Mesendoderm (in vitro differentiated cells): ENCODE data around the gene LMF1.

Experiments used
- DNase-seq: peaks from one replicate; pipeline ENCODE4 v3.0.0; 2013
- H2AK5ac ChIP-seq: 2 replicates; pipeline ENCODE4 v1.6.1; 2013; ENCODE audit warnings: low read length, inconsistent platforms
- H2BK120ac ChIP-seq: 2 replicates; pipeline ENCODE4 v1.6.1; 2013; ENCODE audit warnings: low read depth, mild to moderate bottlenecking, low read length, moderate library complexity, mixed read lengths
- H2BK15ac ChIP-seq: replicated peaks from 2 replicates; pipeline ENCODE4 v1.6.1; 2013; ENCODE audit warnings: low read depth, mild to moderate bottlenecking, moderate library complexity
- H2BK5ac ChIP-seq: 2 replicates; pipeline ENCODE4 v1.6.1; 2013; ENCODE audit warnings: low read length, inconsistent platforms
- H3K18ac ChIP-seq: 2 replicates; pipeline ENCODE4 v1.6.1; 2013; ENCODE audit warnings: mild to moderate bottlenecking, low read length, mixed read lengths
- H3K23ac ChIP-seq: one replicate; pipeline ENCODE4 v1.6.1; 2013; ENCODE audit warnings: low read length
- H3K27ac ChIP-seq: 2 replicates; pipeline ENCODE4 v1.5.1; 2013; ENCODE audit warnings: low read depth, mild to moderate bottlenecking, inconsistent platforms, low read length, moderate library complexity
- H3K27me3 ChIP-seq: 2 replicates; pipeline ENCODE4 v1.6.1; 2013; ENCODE audit warnings: low read length, control low read depth, mild to moderate bottlenecking, inconsistent platforms; ENCODE audit not compliant: insufficient read depth, poor library complexity
- H3K36me3 ChIP-seq: 2 replicates; pipeline ENCODE4 v1.6.1; 2013; ENCODE audit warnings: low read length, inconsistent platforms; ENCODE audit not compliant: control insufficient read depth, insufficient read depth
- H3K4ac ChIP-seq: one replicate; pipeline ENCODE4 v1.6.1; 2013; ENCODE audit warnings: low read depth, mild to moderate bottlenecking, low read length, moderate library complexity
- H3K4me1 ChIP-seq: 2 replicates; pipeline ENCODE4 v1.6.1; 2013; ENCODE audit warnings: low read depth, low read length, inconsistent platforms; ENCODE audit not compliant: control insufficient read depth
- H3K4me2 ChIP-seq: 2 replicates; pipeline ENCODE4 v1.6.1; 2013; ENCODE audit warnings: low read length
- H3K4me3 ChIP-seq: 2 replicates; pipeline ENCODE4 v1.5.1; 2013; ENCODE audit warnings: mild to moderate bottlenecking, low read length
- H3K56ac ChIP-seq: one replicate; pipeline ENCODE4 v1.6.1; 2013; ENCODE audit warnings: low read length
- H3K79me1 ChIP-seq: 2 replicates; pipeline ENCODE4 v1.6.1; 2013; ENCODE audit warnings: low read length, inconsistent platforms
- H3K79me2 ChIP-seq: 2 replicates; pipeline ENCODE4 v1.6.1; 2013; ENCODE audit warnings: mild to moderate bottlenecking, low read length; ENCODE audit not compliant: control insufficient read depth, insufficient read depth
- H3K9ac ChIP-seq: 2 replicates; pipeline ENCODE4 v1.6.1; 2013; ENCODE audit warnings: low read length, inconsistent platforms
- H4K5ac ChIP-seq: one replicate; pipeline ENCODE4 v1.6.1; 2013; ENCODE audit warnings: low read length
- H4K8ac ChIP-seq: one replicate; pipeline ENCODE4 v1.6.1; 2013; ENCODE audit warnings: low read depth, mild to moderate bottlenecking, control low read depth, low read length, moderate library complexity
- WGBS: extraction: QIAGEN DNeasy Blood & Tissue Kit; methylation state at CpG from one replicate; pipeline ENCODE4 v1.1.7; 2013; ENCODE audit warnings: low lambda C conversion rate, missing lambda C conversion rate; ENCODE audit not compliant: insufficient coverage; ENCODE audit errors: extremely low coverage; 5-methylcytosine and 5-hydroxymethylcytosine counted together

Gene LMF1

GRCh38 chr16:897200-897543 lies 73.6 kb downstream of the LMF1 start:
- H3K9ac ChIP-seq: no peak overlapping the region
- no peaks in the 10 kb centered on the region for H3K36me3 ChIP-seq
- no peak overlapping the region for H2BK15ac ChIP-seq
- H3K27me3 ChIP-seq: no peaks in the 10 kb centered on the region
- no peaks in the 10 kb centered on the region for H3K79me2 ChIP-seq
- H3K23ac ChIP-seq: no peak overlapping the region
- H3K4ac ChIP-seq: no peak overlapping the region
- H3K4me3 ChIP-seq: no peak overlapping the region
- no peak overlapping the region for H2BK120ac ChIP-seq
- no peak overlapping the region for H4K5ac ChIP-seq
- H3K4me2 ChIP-seq: no peak overlapping the region
- no peak overlapping the region for H3K56ac ChIP-seq
- H3K27ac ChIP-seq: no peak overlapping the region
- H3K4me1 ChIP-seq: no peaks in the 10 kb centered on the region
- no peak overlapping the region for H2BK5ac ChIP-seq
- DNase-seq: no peak
- H3K18ac ChIP-seq: no peak overlapping the region
- no peak overlapping the region for H2AK5ac ChIP-seq
- no CpG with 5 or more reads among the region's 18 CpGs for WGBS
- H3K79me1 ChIP-seq: no peaks in the 10 kb centered on the region
- H4K8ac ChIP-seq: no peak overlapping the region

GRCh38 chr16:896261-897199 lies 74.3 kb downstream of the LMF1 start:
- no peaks in the 10 kb centered on the region for H3K4me1 ChIP-seq
- no peak overlapping the region for H2BK120ac ChIP-seq
- H3K9ac ChIP-seq: no peak overlapping the region
- no peak overlapping the region for H4K8ac ChIP-seq
- WGBS: no CpG with 5 or more reads among the region's 33 CpGs
- H3K79me2 ChIP-seq: no peaks in the 10 kb centered on the region
- H2BK5ac ChIP-seq: no peak overlapping the region
- H3K56ac ChIP-seq: no peak overlapping the region
- no peak overlapping the region for H3K18ac ChIP-seq
- DNase-seq: no peak
- no peak overlapping the region for H2BK15ac ChIP-seq
- no peaks in the 10 kb centered on the region for H3K27me3 ChIP-seq
- H3K4ac ChIP-seq: no peak overlapping the region
- no peak overlapping the region for H3K27ac ChIP-seq
- no peak overlapping the region for H2AK5ac ChIP-seq
- no peaks in the 10 kb centered on the region for H3K79me1 ChIP-seq
- no peaks in the 10 kb centered on the region for H3K36me3 ChIP-seq
- H3K4me2 ChIP-seq: no peak overlapping the region
- H4K5ac ChIP-seq: no peak overlapping the region
- no peak overlapping the region for H3K23ac ChIP-seq
- H3K4me3 ChIP-seq: no peak overlapping the region

GRCh38 chr16:895371-895770 lies 75.4 kb downstream of the LMF1 start:
- Histone ChIP-seq H4K8ac (no peak overlapping the region), H3K27ac (no peak overlapping the region), H2BK5ac (no peak overlapping the region), H3K4me3 (no peak overlapping the region), H2AK5ac (no peak overlapping the region), H4K5ac (no peak overlapping the region), H2BK15ac (no peak overlapping the region), H3K18ac (no peak overlapping the region), H3K56ac (no peak overlapping the region), H3K79me2 (no peaks in the 10 kb centered on the region), H3K79me1 (no peaks in the 10 kb centered on the region), H3K4me1 (no peaks in the 10 kb centered on the region), H3K4ac (no peak overlapping the region), H3K27me3 (no peaks in the 10 kb centered on the region), H3K36me3 (no peaks in the 10 kb centered on the region), H3K9ac (no peak overlapping the region), H2BK120ac (no peak overlapping the region), H3K4me2 (no peak overlapping the region), H3K23ac (no peak overlapping the region)
- no peak for DNase-seq
- WGBS: no CpG with 5 or more reads among the region's 24 CpGs

GRCh38 chr16:894841-895240 lies 75.9 kb downstream of the LMF1 start:
- H3K56ac ChIP-seq: no peak overlapping the region
- no peaks in the 10 kb centered on the region for H3K79me2 ChIP-seq
- H3K4ac ChIP-seq: no peak overlapping the region
- H3K23ac ChIP-seq: no peak overlapping the region
- H3K4me1 ChIP-seq: no peaks in the 10 kb centered on the region
- no peak overlapping the region for H4K5ac ChIP-seq
- no peak overlapping the region for H2BK5ac ChIP-seq
- H3K18ac ChIP-seq: no peak overlapping the region
- H3K27ac ChIP-seq: no peak overlapping the region
- no peak overlapping the region for H3K9ac ChIP-seq
- H4K8ac ChIP-seq: no peak overlapping the region
- H3K79me1 ChIP-seq: no peaks in the 10 kb centered on the region
- DNase-seq: no peak
- WGBS: no CpG with 5 or more reads among the region's 24 CpGs
- H2BK120ac ChIP-seq: no peak overlapping the region
- no peak overlapping the region for H3K4me2 ChIP-seq
- H3K27me3 ChIP-seq: no peaks in the 10 kb centered on the region
- no peaks in the 10 kb centered on the region for H3K36me3 ChIP-seq
- no peak overlapping the region for H2AK5ac ChIP-seq
- H3K4me3 ChIP-seq: no peak overlapping the region
- H2BK15ac ChIP-seq: no peak overlapping the region

- Histone ChIP-seq H4K8ac (no peak overlapping the region), H3K56ac (no peak overlapping the region), H3K79me2 (no peaks in the 10 kb centered on the region), H3K4me1 (no peaks in the 10 kb centered on the region), H3K79me1 (no peaks in the 10 kb centered on the region), H3K23ac (no peak overlapping the region), H2BK120ac (no peak overlapping the region), H2AK5ac (no peak overlapping the region), H3K36me3 (no peaks in the 10 kb centered on the region), H3K4me3 (no peak overlapping the region), H3K9ac (no peak overlapping the region), H3K4me2 (no peak overlapping the region), H3K4ac (no peak overlapping the region), H4K5ac (no peak overlapping the region), H2BK5ac (no peak overlapping the region), H2BK15ac (no peak overlapping the region), H3K18ac (no peak overlapping the region), H3K27ac (no peak overlapping the region), H3K27me3 (no peaks in the 10 kb centered on the region)
- no peak for DNase-seq
- WGBS: no CpG with 5 or more reads among the region's 27 CpGs
Measured at GRCh38 chr16:894136-894535, 76.6 kb downstream of the LMF1 start.

GRCh38 chr16:893360-893759 lies 77.4 kb downstream of the LMF1 start:
- no peak overlapping the region for H3K4me3 ChIP-seq
- no peaks in the 10 kb centered on the region for H3K79me2 ChIP-seq
- H3K18ac ChIP-seq: no peak overlapping the region
- H2AK5ac ChIP-seq: no peak overlapping the region
- WGBS: no CpG with 5 or more reads among the region's 18 CpGs
- H2BK5ac ChIP-seq: no peak overlapping the region
- H4K8ac ChIP-seq: no peak overlapping the region
- H3K4me1 ChIP-seq: no peaks in the 10 kb centered on the region
- no peak for DNase-seq
- H3K9ac ChIP-seq: no peak overlapping the region
- no peak overlapping the region for H2BK120ac ChIP-seq
- H3K36me3 ChIP-seq: no peaks in the 10 kb centered on the region
- H3K79me1 ChIP-seq: no peaks in the 10 kb centered on the region
- no peak overlapping the region for H4K5ac ChIP-seq
- no peak overlapping the region for H3K4me2 ChIP-seq
- H3K27ac ChIP-seq: no peak overlapping the region
- H3K4ac ChIP-seq: no peak overlapping the region
- no peak overlapping the region for H3K23ac ChIP-seq
- H3K27me3 ChIP-seq: no peaks in the 10 kb centered on the region
- no peak overlapping the region for H3K56ac ChIP-seq
- no peak overlapping the region for H2BK15ac ChIP-seq
